Left renal pelvis (tissue), 4 donors: ENCODE results near the gene NACC2. TPM values are rescaled to one million over a fixed set of nuclear protein-coding genes. Genes with fewer than 3 reads are reported as not detected.

Experiments
- DNase-seq, 4 donors: peaks; one replicate each; pipeline ENCODE4 v3.0.0-alpha.2; 2013; ENCODE audit warnings: low read depth in 4 of 4, low spot score in 3 of 4
- polyA plus RNA-seq, 4 donors: library from polyadenylated mRNA; unstranded; fragments of 120-200 nt; gene quantifications; one replicate each; pipeline ENCODE4 v1.2.1, GENCODE V29; 2013; ENCODE audit not compliant: insufficient read length in 4 of 4

NACC2 gene
- polyA plus RNA-seq, 4 donors: 5.3 to 9.4 (median 7.4) TPM

DNA sequence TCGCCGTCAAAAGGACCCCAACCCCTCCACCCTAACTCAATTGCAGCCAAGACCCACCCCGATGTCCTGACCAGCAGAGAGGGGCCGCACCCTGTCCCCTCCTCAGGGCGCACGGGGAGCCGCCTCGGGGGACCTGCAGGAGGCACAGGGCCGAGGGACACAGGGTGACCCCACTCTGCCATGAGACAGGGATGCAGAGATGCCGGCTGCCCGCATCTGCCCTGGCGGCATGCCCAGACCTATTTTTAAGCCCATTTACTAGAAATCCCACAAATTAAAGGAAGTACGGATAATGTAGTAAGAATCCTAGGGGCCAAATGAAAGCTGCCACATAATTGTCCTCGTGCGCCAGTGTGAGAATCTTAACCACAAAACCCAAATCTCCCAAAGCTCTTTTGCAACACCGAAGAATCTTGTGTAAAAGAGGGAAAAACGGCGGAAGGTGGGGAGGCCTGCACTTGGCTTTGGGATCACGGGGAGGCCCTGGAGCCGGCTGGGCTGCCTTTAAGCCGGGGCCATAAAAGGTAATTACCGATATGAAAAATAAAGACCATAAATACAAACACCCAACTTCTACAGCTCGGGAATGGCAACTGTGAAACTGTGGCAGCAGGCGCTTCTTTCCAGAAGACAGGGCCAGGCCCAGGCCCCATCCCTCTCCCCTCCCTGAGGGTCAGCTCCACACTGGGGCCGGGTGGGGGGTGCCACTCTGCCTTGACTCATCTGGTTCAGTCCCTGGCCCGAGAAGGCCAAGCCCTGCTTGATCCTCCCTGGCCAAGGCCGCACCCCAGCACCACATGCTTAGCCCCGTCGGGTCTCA, 35.0 kb downstream of the NACC2 start:
- no peak for DNase-seq

DNA sequence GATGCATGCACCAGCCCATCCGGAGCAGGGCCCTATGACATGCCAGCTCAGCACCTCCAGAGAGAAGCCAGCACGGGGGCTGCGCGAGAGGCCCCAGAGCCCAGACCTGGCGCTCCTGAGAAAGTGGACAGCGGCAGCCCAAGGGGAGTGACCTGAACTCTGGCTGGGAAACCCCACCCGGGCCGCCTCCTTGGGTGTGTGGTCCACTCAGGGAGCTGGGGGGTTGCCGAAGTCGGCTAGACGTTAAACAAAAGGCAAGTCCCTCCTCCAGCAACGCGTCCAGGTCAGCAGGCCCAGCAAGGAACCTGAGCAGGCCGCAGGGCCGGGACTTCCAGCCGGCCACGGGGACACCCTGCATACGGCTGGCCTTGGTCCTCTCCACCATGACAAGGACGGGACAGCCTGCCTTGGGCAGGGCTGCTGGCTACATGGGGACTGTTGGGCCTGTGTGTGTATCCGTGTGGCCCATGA, 35.7 kb downstream of the NACC2 start:
- no peak for DNase-seq

DNA sequence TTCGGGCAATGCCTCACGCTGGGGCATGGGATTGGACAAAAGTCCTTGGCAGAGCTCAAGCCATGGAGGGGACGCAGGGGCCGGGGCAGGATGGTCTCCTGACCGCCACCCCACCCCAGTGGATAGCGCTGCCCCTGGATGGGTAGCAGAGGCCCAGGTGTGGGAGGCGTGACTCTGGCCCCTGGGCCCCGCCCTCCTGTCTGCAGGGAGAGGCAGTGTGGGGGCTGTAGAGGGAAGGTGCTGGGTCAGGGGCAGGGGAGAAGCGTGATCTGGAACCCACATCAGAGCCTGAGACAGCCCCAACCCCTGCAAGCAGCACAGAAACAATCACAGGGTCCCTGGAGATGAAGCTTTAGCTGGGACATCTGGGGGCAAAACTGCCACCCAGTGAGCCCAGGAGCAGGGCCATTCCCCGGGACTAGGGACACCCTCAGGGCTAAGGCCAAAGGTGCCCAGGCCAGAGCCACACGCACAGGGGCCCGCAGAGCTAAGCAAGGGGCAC, 36.2 kb downstream of the NACC2 start:
- no peak for DNase-seq

DNA sequence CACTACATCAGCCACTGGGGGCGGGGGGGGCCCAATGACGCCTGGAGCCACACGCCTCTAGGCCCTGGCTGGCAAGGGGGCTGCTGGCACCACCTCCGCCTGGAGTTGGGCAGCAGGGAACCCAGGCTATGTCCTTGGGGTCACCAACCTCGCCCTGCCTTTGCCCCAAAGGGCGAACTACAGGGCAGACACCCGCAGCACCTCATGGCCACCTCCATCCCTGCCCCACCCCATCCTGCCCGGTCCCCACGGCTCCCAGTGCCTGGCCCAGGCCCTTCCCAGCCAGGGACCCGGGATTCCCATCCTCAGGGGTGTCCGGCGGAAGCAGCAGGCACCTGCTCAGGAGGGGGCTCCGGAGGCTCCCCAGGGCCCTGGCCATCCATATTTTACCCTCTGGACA, 37.0 kb downstream of the NACC2 start:
- DNase-seq: no peak

DNA sequence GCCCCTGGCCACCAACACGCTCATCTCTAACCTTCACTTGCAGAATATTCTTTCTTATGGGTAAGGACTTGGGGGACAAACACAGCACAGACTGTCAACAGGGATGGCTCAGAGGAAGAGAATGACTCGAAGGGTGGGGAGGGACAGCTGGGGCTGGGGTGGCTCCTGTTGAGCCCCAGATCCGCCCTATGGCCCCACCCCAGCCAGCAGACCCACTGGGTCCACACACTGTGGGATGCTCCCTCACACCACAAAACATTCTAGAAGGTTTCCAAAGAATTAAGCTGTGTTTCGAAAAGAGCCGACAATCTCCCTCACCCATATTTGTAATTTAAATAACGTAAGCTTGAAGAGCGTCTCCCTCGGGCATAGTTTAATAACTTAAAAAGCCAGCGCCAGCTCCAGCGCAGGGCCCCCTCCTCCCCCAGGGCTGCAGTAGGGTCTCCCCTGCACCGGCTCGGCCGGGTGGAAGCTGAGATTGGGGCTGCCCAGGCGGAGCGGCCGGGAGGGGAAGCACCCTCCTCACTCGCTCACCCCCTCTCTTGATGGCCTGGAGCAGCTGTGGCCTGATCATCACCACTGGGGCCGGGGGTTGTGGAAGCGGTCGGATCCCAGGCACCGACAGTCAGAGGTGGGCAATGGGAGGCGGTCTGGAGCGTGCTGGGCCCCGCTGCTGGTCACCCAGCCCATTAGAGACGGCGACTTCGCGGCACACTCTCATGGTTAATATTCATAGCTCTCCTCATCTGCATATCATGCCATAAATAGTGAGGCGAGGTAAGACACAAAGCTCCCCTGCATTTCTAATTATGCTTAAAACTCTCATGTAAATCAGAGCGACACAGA, 37.6 kb downstream of the NACC2 start:
- DNase-seq: no peak

DNA sequence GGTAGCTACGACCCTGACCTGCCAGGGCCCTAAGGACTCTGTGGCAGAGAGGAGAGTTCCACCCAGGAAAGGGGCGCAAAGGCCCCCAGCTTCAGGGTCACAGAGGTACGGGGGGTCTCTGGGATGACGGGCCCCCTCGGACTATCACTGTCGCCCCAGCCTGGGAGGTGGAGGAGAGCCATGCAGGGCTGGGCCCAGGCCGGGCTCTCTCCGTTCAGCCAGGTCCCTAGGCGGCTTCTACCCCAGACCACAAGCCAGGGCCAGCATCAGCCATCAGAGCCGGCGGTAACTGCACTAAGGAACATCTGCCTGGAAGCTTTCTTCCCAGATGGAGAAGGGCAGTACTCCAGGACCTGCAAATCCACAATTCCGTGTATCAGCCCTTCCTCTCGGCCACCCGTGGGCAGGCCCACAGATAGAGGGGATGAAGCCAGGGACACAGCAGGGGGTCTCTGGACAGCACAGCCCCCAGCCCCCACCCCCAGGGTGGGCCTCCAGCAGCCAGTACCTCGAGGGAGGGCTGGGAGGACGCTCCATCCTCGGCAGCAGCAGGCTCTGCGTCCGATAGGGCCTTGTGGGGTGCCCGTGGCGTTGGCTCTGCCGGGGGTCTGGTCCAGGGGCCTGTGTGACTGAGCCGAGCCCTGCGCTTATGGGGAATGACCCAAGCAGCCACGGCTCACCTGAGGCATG, 38.4 kb downstream of the NACC2 start:
- no peak for DNase-seq

DNA sequence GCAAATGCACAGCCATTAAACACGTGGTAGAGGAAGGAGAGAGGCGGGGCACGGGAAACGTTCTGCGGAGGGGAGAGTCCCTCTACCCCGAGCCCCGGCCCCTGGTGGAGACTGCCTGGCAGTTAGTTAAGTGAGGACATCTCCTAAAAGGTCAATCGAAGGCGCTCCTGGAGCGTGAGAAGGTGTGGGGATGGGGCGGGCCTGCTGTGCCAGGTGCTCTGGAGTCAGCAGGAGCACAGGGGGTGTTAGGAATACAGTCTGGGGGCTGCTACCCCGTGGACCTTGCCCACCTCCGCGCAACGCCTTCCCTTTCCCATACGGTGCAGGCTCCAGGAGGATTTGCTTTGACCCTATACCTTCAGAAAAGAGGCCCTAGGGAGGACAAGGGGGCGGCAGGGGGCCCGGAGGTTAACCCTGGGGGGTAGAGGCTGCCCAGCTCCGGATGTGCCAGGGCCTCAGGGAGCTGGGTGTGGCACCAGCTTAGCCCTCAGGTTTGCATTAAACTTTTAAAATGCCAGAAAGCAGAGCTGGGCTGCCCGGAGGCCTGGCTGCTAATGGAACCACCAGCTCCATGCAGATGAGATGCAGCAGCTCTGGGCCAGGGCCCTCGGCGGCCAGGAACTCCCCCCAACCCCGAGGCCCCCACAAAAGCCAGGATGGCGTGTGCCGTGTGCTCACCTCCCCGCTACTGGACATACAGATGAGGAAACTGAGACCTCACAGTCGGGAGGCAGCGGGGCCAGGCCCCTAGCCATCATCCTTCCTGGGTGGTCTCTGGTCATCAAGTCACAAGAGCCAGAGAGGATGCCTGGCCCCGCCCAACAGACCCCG, 39.2 kb downstream of the NACC2 start:
- no peak for DNase-seq

DNA sequence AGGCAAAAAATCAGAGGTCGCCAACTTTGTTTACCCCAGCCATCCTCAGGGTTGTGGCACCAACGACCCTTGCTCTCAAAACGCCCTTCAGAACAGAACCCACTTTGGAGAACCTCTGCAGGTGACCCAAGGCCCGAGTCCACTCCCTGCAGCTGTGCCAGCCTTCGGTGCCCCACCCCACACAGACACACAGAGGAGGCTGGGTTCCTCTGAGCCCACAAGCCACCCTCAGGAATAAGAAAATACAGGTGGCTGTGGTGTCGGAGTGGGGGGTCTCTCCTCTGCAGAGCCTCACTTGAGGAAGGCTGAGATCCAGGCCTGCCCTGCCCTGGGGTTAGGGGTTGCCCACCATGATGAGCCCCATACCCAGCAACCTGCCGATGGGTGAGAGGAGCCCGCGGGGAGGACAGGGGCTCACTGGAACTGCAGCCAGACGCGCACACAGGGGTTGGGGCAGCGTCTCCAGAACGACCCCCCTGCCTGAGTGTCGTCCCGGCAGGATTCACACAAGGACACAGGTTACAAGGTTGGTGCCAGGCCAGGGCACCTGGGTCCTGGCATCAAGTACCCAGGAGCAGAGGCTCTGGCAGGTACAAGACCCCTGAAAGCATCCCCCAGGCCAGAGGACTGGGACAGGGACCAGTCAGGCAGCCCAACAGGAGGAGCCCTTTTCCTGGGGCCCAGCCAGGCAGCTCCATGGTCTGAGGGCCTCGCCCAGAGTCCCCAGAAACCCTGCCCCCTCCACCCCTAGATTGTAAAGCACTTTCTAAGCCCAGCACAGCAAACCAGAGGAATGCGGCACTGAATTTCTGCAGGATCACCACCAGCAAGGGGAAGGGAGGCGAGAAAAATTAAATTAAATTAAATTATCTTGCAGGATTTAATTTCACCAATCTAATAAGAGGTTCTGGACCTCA, 40.0 kb downstream of the NACC2 start:
- no peak for DNase-seq

DNA sequence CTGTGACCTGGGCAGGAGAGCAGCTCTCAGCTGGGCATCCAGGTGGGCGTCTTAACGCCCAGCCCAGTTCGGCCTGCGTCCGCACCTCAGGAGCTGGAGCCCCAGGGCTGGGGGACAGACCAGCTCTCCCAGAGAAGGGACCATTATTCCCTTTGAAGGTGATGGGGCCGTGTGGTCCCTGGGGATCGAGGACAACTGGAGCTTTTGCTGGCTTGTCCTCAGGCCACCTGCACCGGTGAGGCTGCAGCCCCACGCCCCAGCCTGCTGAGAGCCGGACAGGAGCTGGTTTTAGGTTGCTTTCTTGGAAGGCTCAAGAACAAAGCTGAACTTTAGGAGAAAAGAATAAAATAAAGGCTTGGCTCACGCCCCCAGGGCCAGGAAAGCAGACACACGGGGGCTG, 40.9 kb downstream of the NACC2 start:
- DNase-seq: no peak

DNA sequence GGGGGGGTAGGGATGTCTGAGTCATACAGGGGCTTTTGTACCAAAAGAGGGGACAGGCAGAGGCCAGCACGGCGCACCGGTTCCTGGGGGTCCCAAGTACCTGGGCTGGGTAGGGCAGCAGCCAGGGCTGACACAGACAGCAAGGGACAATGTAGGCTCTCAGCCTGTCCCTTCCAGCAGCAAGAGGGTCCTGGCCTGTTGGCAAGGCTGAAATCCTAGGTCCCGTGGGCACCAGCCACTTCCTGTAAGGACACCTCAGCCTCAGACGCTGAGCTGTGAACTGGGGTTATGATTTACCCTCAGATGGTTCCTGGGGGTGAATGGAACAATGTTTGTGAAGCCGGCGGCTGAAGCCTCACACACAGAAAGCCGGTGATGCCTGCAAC, 41.3 kb downstream of the NACC2 start:
- no peak for DNase-seq

DNA sequence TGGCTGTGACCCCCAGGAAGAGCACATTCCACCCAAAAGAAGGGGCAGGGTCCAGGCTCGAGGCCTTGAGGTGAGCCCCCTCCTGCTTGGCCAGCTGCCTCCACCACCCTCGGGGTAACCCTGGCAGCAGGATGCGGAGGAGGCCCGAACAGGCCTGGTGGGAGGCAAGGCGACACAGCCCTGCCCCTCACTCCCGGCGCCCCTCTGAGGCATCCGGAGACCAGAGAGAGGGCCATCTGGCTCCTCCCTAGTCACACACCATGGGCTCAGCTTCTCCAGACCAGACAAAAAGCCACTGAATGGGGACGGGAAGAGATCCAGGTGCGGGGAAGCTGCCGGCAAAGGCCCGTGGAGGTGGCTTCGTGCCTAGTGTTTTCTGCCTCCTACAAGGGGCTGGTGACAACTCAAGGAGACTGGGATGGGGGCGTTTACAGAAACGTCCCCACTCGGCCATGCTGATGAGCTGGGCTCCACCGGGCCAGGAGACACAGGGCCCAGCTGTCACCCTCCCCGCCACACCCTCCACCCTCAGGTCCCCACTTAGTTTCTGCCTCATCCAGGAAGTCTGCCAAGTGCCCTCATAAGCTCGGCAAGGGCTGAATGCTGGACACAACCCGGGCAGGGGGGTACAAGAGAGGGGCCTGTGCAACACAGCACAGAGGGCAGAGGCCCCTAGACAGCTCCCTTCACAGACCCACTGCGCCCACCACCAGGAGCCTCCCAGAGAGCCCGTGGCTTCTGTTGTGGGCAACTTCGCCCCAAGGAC, 41.9 kb downstream of the NACC2 start:
- DNase-seq: no peak

DNA sequence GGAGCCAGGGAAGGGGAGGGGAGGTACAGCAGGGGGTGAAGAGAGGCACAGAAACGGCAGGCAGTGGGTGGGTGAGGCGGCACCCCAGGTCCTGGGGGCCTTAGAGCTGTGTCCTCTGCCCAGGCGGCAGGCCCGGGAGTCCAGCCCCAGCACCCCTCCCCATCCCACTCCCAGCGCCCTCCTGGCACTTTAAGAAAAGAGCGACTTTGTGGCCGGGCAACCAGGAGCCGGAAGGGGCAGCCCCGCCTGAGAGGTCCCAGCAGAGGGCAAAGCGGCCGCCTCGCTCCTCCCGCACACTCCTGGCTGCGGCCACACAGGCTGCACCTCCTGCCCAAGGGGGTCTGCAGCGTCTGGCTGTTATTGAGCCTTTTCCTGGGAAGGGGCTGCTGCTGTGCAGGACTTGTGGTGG, 42.6 kb downstream of the NACC2 start:
- no peak for DNase-seq

DNA sequence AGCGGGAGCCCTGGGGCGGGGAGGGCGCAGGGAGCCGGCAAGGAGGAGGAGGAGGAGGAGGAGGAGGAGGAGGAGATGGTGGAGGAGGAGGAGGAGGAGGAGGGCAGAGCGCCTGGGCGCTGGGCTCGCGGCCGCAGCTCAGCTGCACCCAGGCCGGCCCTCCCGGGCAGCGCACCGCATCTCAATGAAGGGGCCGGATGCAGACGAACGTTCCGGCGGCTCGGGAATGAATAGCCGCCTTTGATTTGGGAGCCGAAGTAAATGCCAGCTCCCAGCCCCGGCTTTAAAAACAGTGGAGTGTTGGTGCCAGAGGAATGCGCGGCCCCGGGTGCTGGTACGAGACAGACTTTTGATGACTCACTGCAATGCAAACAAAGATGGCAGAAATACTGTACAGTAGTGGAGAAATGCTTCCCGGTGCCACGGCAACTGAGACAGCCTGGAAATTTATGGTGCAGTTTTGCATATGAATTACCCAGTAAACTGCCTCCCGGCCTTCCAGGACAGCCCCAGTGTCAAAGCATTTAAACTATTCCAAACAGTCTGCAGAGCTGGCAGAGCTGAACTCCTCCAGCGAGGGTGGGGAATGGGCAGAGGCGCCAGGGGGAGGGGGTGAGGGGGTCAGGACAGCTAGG, 43.1 kb downstream of the NACC2 start:
- DNase-seq: peak; percentile 63 to 84 (median 76)

DNA sequence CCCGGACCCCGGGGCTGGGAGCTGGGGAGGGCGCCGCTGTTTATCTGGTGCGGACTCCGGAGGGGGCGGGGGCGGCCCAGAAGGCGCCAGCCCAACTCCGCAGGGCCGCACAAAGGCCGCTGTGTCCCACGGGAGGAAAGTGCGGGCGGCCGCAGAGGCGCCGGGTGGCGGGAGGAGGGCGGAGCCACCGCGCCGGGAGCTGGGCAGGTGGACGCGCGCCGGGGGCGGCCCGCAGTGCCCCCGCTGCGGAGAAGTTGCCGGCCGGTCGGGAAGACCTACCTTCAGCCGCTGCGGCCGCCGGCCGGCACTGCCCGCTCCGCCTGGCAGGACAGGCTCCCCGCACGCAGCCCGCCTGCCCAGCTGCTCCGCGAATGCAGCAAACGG, 43.6 kb downstream of the NACC2 start:
- DNase-seq: no peak

DNA sequence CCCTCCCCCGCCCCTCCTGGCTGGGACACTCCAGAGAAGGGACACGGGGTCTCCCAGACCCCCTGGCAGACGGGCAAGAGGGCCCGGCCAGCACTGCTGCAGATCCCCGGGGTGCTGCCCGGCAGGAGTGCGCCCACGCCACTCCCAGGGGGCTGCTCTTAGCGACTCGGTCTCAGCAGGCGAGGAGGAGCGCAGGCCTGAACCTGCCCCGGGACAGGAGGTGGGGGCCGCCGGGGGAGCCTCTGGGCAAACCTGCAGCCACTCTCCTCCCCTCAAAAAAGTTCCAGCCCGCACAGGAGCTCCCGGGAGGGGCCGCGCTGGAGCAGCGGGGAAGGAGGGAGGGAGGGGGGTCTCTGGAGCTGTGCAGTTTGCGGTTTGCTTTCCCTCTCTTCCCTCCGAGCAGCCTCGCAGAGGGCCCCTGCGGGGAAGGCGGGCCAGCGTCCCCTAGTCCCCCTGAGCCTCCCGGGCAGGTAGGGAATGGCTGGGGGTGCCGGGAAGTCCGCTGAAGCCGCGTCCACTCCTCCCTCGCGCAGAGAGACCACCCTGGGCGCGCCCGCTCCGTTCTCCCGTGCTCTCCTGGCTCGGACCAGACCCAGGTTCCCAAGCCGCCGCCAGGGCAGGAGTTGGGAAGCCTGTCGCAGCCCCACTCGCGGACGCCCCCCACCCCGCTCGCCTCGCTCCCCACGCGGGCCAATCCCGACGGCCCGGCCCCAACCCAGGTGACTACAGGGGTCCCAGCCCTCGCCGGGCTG, 44.2 kb downstream of the NACC2 start:
- no peak for DNase-seq

DNA sequence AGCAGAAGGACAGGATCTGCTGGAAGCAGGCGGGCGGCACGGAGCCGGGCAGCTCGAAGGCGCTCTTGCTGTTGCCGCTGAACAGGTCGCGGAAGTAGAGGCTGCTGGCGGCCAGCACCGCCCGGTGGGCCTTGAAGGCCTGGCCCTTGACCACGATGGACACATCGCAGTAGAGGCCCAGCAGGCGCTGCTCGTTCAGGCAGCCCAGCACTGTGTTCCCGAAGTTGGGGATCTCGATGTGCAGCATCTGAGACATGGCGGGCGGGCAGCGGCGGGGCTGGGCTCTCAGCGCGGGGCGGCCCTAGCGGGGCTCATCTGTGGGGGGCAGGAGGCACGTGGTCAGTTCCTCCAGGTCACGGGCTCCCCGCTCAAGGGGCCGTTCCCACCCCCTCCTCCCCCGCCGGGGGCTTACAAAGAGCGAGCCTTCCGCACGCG, 44.8 kb downstream of the NACC2 start:
- no peak for DNase-seq
